GM23338 (cell line): ENCODE results near the gene PDE1C. TPM values are rescaled to one million over a fixed set of nuclear protein-coding genes. Genes with fewer than 3 reads are reported as not detected.

Source experiments
- ATAC-seq: fragments of 200-7000 bp; cut with Tn5 transposase; 3 replicates; pipeline ENCODE4 v1.9.1; 2020
- DNase-seq: peaks from one replicate; pipeline ENCODE4 v3.0.0-alpha.2; 2015; ENCODE audit warnings: low spot score
- H2AFZ ChIP-seq: fragments of 200-600 bp; sonication (generic); 2 replicates; pipeline ENCODE4 v1.8.0; 2016; ENCODE audit warnings: antibody characterized with exemption, mild to moderate bottlenecking, moderate library complexity
- H3F3A ChIP-seq: fragments of 200-600 bp; sonication (generic); replicated peaks from 2 replicates; pipeline ENCODE4 v1.8.0; 2017; ENCODE audit warnings: antibody characterized with exemption, mixed run types, low read depth
- H3K27ac ChIP-seq: fragments of 200-600 bp; sonication (generic); 2 replicates; pipeline ENCODE4 v1.6.1; 2016; ENCODE audit warnings: low read depth
- H3K27me3 ChIP-seq: fragments of 200-600 bp; sonication (generic); 2 replicates; pipeline ENCODE4 v1.8.0; 2016; ENCODE audit warnings: mild to moderate bottlenecking, mixed run types, moderate library complexity; ENCODE audit not compliant: insufficient read depth
- H3K36me3 ChIP-seq: fragments of 200-600 bp; sonication (generic); 2 replicates; pipeline ENCODE4 v1.8.0; 2016; ENCODE audit warnings: mild to moderate bottlenecking; ENCODE audit not compliant: insufficient read depth
- H3K4me1 ChIP-seq: fragments of 200-600 bp; sonication (generic); 2 replicates; pipeline ENCODE4 v1.8.0; 2016; ENCODE audit warnings: mild to moderate bottlenecking, moderate library complexity; ENCODE audit not compliant: insufficient read depth
- H3K4me2 ChIP-seq: fragments of 200-600 bp; sonication (generic); 2 replicates; pipeline ENCODE4 v1.7.1; 2017; ENCODE audit warnings: mixed run types
- H3K4me3 ChIP-seq: fragments of 200-600 bp; sonication (generic); 2 replicates; pipeline ENCODE4 v1.6.1; 2016; ENCODE audit warnings: mixed run types
- H3K79me2 ChIP-seq: fragments of 200-600 bp; sonication (generic); replicated peaks from 2 replicates; pipeline ENCODE4 v1.8.0; 2017; ENCODE audit warnings: mild to moderate bottlenecking; ENCODE audit not compliant: insufficient read depth
- H3K9me2 ChIP-seq: fragments of 200-600 bp; sonication (generic); 2 replicates; pipeline ENCODE4 v1.8.0; 2017; ENCODE audit not compliant: insufficient read depth
- H4K20me1 ChIP-seq: fragments of 200-600 bp; sonication (generic); replicated peaks from 2 replicates; pipeline ENCODE4 v1.8.0; 2017; ENCODE audit warnings: mild to moderate bottlenecking; ENCODE audit not compliant: insufficient read depth
- H3K27ac Mint-ChIP-seq: 2 replicates; pipeline ENCODE4 v1.8.0; 2020; ENCODE audit warnings: inconsistent platforms, mild to moderate bottlenecking, moderate library complexity, mixed read lengths
- H3K27me3 Mint-ChIP-seq: 3 replicates; pipeline ENCODE4 v1.8.0; 2022; ENCODE audit warnings: low read depth, mild to moderate bottlenecking, moderate library complexity, mixed read lengths, inconsistent platforms; ENCODE audit not compliant: insufficient read depth, poor library complexity
- H3K36me3 Mint-ChIP-seq: 3 replicates; pipeline ENCODE4 v1.8.0; 2021; ENCODE audit warnings: low read depth, mild to moderate bottlenecking, inconsistent platforms, moderate library complexity, mixed read lengths
- H3K4me1 Mint-ChIP-seq: 3 replicates; pipeline ENCODE4 v1.8.0; 2020; ENCODE audit warnings: mild to moderate bottlenecking, inconsistent platforms, mixed read lengths
- H3K4me3 Mint-ChIP-seq: 3 replicates; pipeline ENCODE4 v1.8.0; 2021; ENCODE audit warnings: moderate library complexity, mild to moderate bottlenecking, inconsistent platforms, mixed read lengths
- H3K9me3 Mint-ChIP-seq: 3 replicates; pipeline ENCODE4 v1.8.0; 2020; ENCODE audit warnings: moderate library complexity, mild to moderate bottlenecking, inconsistent platforms, mixed read lengths
- CREB1 ChIP-seq: fragments of 250-450 bp; sonication (Bioruptor Pico); IDR thresholded peaks from 2 replicates; pipeline ENCODE4 v1.5.0; 2020; ENCODE audit warnings: low read depth, mild to moderate bottlenecking, moderate library complexity
- EZH2 ChIP-seq: fragments of 200-600 bp; sonication (generic); IDR thresholded peaks from one replicate; pipeline ENCODE4 v1.8.0; 2017; ENCODE audit warnings: antibody characterized with exemption, mild to moderate bottlenecking, low read depth; ENCODE audit not compliant: unreplicated experiment
- EZH2phosphoT487 ChIP-seq: fragments of 200-600 bp; sonication (generic); IDR thresholded peaks from one replicate; pipeline ENCODE4 v1.8.1; 2018; ENCODE audit warnings: antibody characterized with exemption; ENCODE audit not compliant: unreplicated experiment
- NANOG ChIP-seq: IDR thresholded peaks from 2 replicates; pipeline ENCODE4 v1.6.1; 2016; ENCODE audit warnings: antibody characterized with exemption, borderline replicate concordance
- POLR2AphosphoS5 ChIP-seq: IDR thresholded peaks from 2 replicates; pipeline ENCODE4 v1.6.1; 2016; ENCODE audit warnings: antibody characterized with exemption, low read depth
- REST ChIP-seq: IDR thresholded peaks from one replicate; pipeline ENCODE4 v1.6.1; 2018; ENCODE audit warnings: antibody characterized with exemption; ENCODE audit not compliant: unreplicated experiment
- STAT1 ChIP-seq: IDR thresholded peaks from one replicate; pipeline ENCODE4 v1.6.1; 2016; ENCODE audit warnings: antibody characterized with exemption; ENCODE audit not compliant: unreplicated experiment
- ZNF114 ChIP-seq: fragments of 250-450 bp; sonication (Bioruptor Pico); IDR thresholded peaks from 2 replicates; pipeline ENCODE4 v1.5.0; 2020; ENCODE audit warnings: mild to moderate bottlenecking, moderate library complexity
- ZNF331 ChIP-seq: fragments of 250-450 bp; sonication (Bioruptor Pico); IDR thresholded peaks from 2 replicates; pipeline ENCODE4 v1.5.0; 2020; ENCODE audit warnings: low read depth, mild to moderate bottlenecking, moderate library complexity
- polyA plus RNA-seq: library from polyadenylated mRNA; unstranded; fragments of >200 nt; fragmentation: Nextera tagmentation; extraction: Ambion mirVana; gene quantifications from 2 replicates; pipeline ENCODE4 v1.2.1, GENCODE V29; 2016
- total RNA-seq: library from RNA; depleted of rRNA; stranded (reverse); fragments of >200 nt; shearing (Covaris generic); gene quantifications from 2 replicates; pipeline ENCODE4 v1.2.3, GENCODE V29; 2014
- TF ChIP-seq, protein P1 (sequence below): IDR thresholded peaks from 2 replicates; pipeline ENCODE4 v1.6.1; 2016; ENCODE audit warnings: antibody characterized with exemption
- TF ChIP-seq, protein P2 (sequence below): fragments of 250-450 bp; sonication (Bioruptor Pico); IDR thresholded peaks from 2 replicates; pipeline ENCODE4 v1.5.0; 2020; ENCODE audit warnings: mild to moderate bottlenecking, moderate library complexity

Gene PDE1C
- total and polyA plus RNA-seq, 2 experiments from 2014 or later, result 0.28 TPM; not detected in 1

- no peak for TF ChIP-seq REST
- TF ChIP-seq EZH2, result no peak
Measured at GRCh38 chr7:31796375-31796774, 273.8 kb downstream of the PDE1C start (continued).

- Mint-ChIP-seq H3K27me3 (no peaks in the 10 kb centered on the region), H3K4me1 (no peaks in the 10 kb centered on the region), H3K4me3 (no peak overlapping the region), H3K9me3 (no peaks in the 10 kb centered on the region), H3K27ac (no peak overlapping the region), H3K36me3 (no peaks in the 10 kb centered on the region)
- H3K9me2 ChIP-seq, result no peaks in the 10 kb centered on the region; the same call in 1 of the 2 replicates
- DNase-seq (no peak), ATAC-seq (no peak)
- H3K79me2 ChIP-seq, result no peaks in the 10 kb centered on the region
- H2AFZ ChIP-seq, result no peak overlapping the region
- no peaks in the 10 kb centered on the region for H3K4me1 ChIP-seq
- H4K20me1 ChIP-seq, result no peaks in the 10 kb centered on the region
- no peaks in the 10 kb centered on the region for H3K36me3 ChIP-seq
- H3K27me3 ChIP-seq, result no peaks in the 10 kb centered on the region
- no peak overlapping the region for H3K4me2 ChIP-seq
- H3K27ac ChIP-seq, result no peak overlapping the region
- no peak overlapping the region for H3K4me3 ChIP-seq
- H3F3A ChIP-seq, result no peaks in the 10 kb centered on the region
- TF ChIP-seq CREB1 (CRISPR knock-in tag) (no peak), EZH2phosphoT487 (no peak), STAT1 (no peak), EZH2 (no peak), NANOG (no peak), ZNF331 (CRISPR knock-in tag) (no peak), REST (no peak), POLR2AphosphoS5 (no peak), ZNF114 (no peak)
- TF ChIP-seq, protein P1, sequence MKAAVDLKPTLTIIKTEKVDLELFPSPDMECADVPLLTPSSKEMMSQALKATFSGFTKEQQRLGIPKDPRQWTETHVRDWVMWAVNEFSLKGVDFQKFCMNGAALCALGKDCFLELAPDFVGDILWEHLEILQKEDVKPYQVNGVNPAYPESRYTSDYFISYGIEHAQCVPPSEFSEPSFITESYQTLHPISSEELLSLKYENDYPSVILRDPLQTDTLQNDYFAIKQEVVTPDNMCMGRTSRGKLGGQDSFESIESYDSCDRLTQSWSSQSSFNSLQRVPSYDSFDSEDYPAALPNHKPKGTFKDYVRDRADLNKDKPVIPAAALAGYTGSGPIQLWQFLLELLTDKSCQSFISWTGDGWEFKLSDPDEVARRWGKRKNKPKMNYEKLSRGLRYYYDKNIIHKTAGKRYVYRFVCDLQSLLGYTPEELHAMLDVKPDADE, result no peak
- TF ChIP-seq, protein P2, sequence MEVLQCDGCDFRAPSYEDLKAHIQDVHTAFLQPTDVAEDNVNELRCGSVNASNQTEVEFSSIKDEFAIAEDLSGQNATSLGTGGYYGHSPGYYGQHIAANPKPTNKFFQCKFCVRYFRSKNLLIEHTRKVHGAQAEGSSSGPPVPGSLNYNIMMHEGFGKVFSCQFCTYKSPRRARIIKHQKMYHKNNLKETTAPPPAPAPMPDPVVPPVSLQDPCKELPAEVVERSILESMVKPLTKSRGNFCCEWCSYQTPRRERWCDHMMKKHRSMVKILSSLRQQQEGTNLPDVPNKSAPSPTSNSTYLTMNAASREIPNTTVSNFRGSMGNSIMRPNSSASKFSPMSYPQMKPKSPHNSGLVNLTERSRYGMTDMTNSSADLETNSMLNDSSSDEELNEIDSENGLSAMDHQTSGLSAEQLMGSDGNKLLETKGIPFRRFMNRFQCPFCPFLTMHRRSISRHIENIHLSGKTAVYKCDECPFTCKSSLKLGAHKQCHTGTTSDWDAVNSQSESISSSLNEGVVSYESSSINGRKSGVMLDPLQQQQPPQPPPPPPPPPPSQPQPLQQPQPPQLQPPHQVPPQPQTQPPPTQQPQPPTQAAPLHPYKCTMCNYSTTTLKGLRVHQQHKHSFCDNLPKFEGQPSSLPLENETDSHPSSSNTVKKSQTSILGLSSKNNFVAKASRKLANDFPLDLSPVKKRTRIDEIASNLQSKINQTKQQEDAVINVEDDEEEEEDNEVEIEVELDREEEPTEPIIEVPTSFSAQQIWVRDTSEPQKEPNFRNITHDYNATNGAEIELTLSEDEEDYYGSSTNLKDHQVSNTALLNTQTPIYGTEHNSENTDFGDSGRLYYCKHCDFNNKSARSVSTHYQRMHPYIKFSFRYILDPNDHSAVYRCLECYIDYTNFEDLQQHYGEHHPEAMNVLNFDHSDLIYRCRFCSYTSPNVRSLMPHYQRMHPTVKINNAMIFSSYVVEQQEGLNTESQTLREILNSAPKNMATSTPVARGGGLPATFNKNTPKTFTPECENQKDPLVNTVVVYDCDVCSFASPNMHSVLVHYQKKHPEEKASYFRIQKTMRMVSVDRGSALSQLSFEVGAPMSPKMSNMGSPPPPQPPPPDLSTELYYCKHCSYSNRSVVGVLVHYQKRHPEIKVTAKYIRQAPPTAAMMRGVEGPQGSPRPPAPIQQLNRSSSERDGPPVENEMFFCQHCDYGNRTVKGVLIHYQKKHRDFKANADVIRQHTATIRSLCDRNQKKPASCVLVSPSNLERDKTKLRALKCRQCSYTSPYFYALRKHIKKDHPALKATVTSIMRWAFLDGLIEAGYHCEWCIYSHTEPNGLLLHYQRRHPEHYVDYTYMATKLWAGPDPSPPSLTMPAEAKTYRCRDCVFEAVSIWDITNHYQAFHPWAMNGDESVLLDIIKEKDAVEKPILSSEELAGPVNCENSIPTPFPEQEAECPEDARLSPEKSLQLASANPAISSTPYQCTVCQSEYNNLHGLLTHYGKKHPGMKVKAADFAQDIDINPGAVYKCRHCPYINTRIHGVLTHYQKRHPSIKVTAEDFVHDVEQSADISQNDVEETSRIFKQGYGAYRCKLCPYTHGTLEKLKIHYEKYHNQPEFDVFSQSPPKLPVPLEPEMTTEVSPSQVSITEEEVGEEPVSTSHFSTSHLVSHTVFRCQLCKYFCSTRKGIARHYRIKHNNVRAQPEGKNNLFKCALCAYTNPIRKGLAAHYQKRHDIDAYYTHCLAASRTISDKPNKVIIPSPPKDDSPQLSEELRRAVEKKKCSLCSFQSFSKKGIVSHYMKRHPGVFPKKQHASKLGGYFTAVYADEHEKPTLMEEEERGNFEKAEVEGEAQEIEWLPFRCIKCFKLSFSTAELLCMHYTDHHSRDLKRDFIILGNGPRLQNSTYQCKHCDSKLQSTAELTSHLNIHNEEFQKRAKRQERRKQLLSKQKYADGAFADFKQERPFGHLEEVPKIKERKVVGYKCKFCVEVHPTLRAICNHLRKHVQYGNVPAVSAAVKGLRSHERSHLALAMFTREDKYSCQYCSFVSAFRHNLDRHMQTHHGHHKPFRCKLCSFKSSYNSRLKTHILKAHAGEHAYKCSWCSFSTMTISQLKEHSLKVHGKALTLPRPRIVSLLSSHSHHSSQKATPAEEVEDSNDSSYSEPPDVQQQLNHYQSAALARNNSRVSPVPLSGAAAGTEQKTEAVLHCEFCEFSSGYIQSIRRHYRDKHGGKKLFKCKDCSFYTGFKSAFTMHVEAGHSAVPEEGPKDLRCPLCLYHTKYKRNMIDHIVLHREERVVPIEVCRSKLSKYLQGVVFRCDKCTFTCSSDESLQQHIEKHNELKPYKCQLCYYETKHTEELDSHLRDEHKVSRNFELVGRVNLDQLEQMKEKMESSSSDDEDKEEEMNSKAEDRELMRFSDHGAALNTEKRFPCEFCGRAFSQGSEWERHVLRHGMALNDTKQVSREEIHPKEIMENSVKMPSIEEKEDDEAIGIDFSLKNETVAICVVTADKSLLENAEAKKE, result no peak
Measured at GRCh38 chr7:31794851-31795344, 275.3 kb downstream of the PDE1C start.
